Adrenal gland (tissue), 12 donors: ENCODE measurements around the gene SGK2. TPM values are rescaled to one million over a fixed set of nuclear protein-coding genes. Genes with fewer than 3 reads are reported as not detected.

Source experiments
- DNase-seq, 7 donors: peaks; one replicate each; pipeline ENCODE4 v3.0.0-alpha.2; 2019 to 2020
- H3K27ac ChIP-seq, 5 donors: fragments of 200-600 bp; sonication (generic) in 4 of 5; 1 replicate in 3 of 5; 2 replicates in 2 of 5; pipeline versions ENCODE4 v1.5.1 to v1.8.0; 2016 to 2020; ENCODE audit warnings: mild to moderate bottlenecking in 1 of 5
- H3K27me3 ChIP-seq: fragments of 200-600 bp; 2 replicates; pipeline ENCODE4 v1.8.0; 2021
- H3K36me3 ChIP-seq, 2 donors: fragments of 200-600 bp; replicated peaks in 1 of 2; 1 replicate in 1 of 2; 2 replicates in 1 of 2; pipeline versions ENCODE4 v1.5.1 to v1.8.0; 2018 to 2022
- H3K4me1 ChIP-seq, 2 donors: fragments of 200-600 bp; replicated peaks in 1 of 2; 1 replicate in 1 of 2; 2 replicates in 1 of 2; pipeline versions ENCODE4 v1.5.1 to v1.8.0; 2018 to 2021
- H3K4me3 ChIP-seq, 4 donors: fragments of 200-600 bp; sonication (generic) in 3 of 4; one replicate each; pipeline ENCODE4 v1.5.1; 2016 to 2018
- H3K9me3 ChIP-seq, 3 donors: fragments of 200-600 bp; sonication (generic) in 1 of 3; replicated peaks in 1 of 3; 1 replicate in 2 of 3; 2 replicates in 1 of 3; pipeline versions ENCODE4 v1.5.1 to v1.8.0; 2016 to 2021
- POLR2A ChIP-seq, 2 donors: fragments of 450-650 bp; IDR thresholded peaks; one replicate each; pipeline ENCODE4 v1.6.1; 2017; ENCODE audit warnings: antibody characterized with exemption in 2 of 2, mild to moderate bottlenecking in 2 of 2, moderate library complexity in 1 of 2
- WGBS, 4 donors: extraction: QIAGEN DNeasy Blood & Tissue Kit in 2 of 4; methylation state at CpG; one replicate each; pipeline versions ENCODE4 v1.1.5 to v1.1.7; 2013 to 2017; 5-methylcytosine and 5-hydroxymethylcytosine counted together
- intact Hi-C, 2 donors: fragments of 100-400 bp; cut with DNase I; formaldehyde crosslinking; loops; one replicate each; pipeline versions ENCODE4 v1.14.1 to v1.15.0; 2022 to 2023
- polyA plus RNA-seq, 3 donors: library from polyadenylated mRNA; stranded (reverse); fragments of 200-250 nt in 2 of 3; fragments of 350-450 nt in 1 of 3; fragmentation: Illumina TruSeq in 1 of 3; extraction: RNeasy Lipid Tissue Mini Kit (QIAGEN cat#74804) in 1 of 3; gene quantifications; one replicate each; pipeline ENCODE4 v1.2.3, GENCODE V29; 2013 to 2014
- total RNA-seq, 9 donors: library from RNA; depleted of rRNA in 4 of 9; stranded (reverse); fragments of >200 nt in 4 of 9; fragments of 120-200 nt in 1 of 9; fragmentation: NEBNext Ultra II Directional in 1 of 9; extraction: Animal tissue kit (Norgen Biotek cat#: 25700) in 1 of 9; gene quantifications; one replicate each; pipeline versions ENCODE4 v1.1.0 to v1.2.4, GENCODE V29; 2013 to 2023
- TF ChIP-seq, protein P1 (sequence below), 6 experiments: fragments of 450-650 bp in 4 of 6; fragments of 200-600 bp in 2 of 6; sonication (generic) in 1 of 6; IDR thresholded peaks; 1 replicate in 5 of 6; 2 replicates in 1 of 6; pipeline versions ENCODE4 v1.5.1 to v1.8.0; 2016 to 2021; ENCODE audit warnings: antibody characterized with exemption in 6 of 6, mild to moderate bottlenecking in 2 of 6, moderate library complexity in 1 of 6
- donor health status: healthy with polysubstance abuse.
- donor health status: Bipolar disorder and iron deficiency.
- donor health status: DM: yes; HTN: yes; CAD: no.
- donor health status: DM: no; HTN: no; CAD: no.
- donor health status: DM: no; HTN: no; CAD: no.
- donor health status: DM: yes; HTN: yes; CAD: no.

Gene SGK2
- total and polyA plus RNA-seq, 12 donors: 0.38 to 4.9 (median 1.3) TPM; not detected in 2

DNA sequence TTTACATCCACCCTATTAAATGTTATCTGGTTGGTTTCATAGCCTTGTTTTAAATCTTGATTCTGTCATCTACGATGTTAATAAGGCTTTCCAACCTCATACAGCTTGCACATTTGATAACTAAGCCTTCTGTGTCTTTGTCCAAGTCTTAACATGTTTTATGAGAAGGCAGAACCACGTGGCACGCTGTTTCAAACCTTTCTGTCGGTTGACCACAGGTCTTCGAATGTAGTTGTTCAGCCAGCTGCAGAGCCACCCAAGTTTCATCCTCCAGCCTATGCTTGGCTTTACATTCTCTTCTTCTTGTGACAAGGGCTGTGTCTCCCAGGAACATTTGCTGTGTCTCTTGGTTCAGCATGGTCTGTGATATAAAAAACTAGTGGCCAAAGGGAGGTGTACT, 15.7 kb upstream of the SGK2 start:
- intact Hi-C loops: no loop called here
- Histone ChIP-seq H3K4me3 (no peak overlapping the region), H3K27ac (no peak overlapping the region), H3K9me3 (no peaks in the 10 kb centered on the region), H3K4me1 (no peaks in the 10 kb centered on the region), H3K36me3 (no peaks in the 10 kb centered on the region), H3K27me3 (no peaks in the 10 kb centered on the region)
- no peak for DNase-seq
- 85 to 93% (median 91%) methylated on average over 5 of the region's 5 CpGs for WGBS, 4 donors
- no peak for TF ChIP-seq POLR2A (IDR thresholded peaks at IDR 0.05)
- TF ChIP-seq, protein P1, sequence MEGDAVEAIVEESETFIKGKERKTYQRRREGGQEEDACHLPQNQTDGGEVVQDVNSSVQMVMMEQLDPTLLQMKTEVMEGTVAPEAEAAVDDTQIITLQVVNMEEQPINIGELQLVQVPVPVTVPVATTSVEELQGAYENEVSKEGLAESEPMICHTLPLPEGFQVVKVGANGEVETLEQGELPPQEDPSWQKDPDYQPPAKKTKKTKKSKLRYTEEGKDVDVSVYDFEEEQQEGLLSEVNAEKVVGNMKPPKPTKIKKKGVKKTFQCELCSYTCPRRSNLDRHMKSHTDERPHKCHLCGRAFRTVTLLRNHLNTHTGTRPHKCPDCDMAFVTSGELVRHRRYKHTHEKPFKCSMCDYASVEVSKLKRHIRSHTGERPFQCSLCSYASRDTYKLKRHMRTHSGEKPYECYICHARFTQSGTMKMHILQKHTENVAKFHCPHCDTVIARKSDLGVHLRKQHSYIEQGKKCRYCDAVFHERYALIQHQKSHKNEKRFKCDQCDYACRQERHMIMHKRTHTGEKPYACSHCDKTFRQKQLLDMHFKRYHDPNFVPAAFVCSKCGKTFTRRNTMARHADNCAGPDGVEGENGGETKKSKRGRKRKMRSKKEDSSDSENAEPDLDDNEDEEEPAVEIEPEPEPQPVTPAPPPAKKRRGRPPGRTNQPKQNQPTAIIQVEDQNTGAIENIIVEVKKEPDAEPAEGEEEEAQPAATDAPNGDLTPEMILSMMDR (IDR thresholded peaks at IDR 0.05): no peak

DNA sequence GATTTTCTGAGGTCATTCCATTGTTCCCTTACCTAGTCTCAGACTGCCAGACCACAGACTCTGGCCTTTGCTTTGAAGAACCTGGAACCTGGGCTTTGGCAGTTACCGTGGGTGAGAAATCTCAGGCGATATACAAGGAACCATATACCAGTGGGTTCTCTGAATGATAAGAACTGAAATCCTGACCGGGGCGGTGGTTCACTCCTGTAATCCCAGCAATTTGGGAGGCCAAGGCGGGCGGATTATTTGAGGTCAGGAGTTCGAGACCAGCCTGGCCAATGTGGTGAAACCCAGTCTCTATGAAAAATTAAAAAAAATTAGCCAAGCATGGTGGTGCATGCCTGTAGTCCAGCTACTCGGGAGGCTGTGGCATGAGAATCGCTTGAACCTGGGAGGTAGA, 14.3 kb upstream of the SGK2 start:
- H3K4me3 ChIP-seq: no peak overlapping the region
- no peak for DNase-seq
- TF ChIP-seq, protein P1 (IDR thresholded peaks at IDR 0.05): no peak
- TF ChIP-seq POLR2A (IDR thresholded peaks at IDR 0.05): no peak
- WGBS, 4 donors: 88 to 95% (median 91%) methylated on average over 9 of the region's 9 CpGs
- H3K27ac ChIP-seq: no peak overlapping the region
- no peaks in the 10 kb centered on the region for H3K27me3 ChIP-seq
- intact Hi-C loops: no loop called here
- H3K4me1 ChIP-seq: no peaks in the 10 kb centered on the region
- H3K36me3 ChIP-seq: no peaks in the 10 kb centered on the region
- H3K9me3 ChIP-seq: no peaks in the 10 kb centered on the region

DNA sequence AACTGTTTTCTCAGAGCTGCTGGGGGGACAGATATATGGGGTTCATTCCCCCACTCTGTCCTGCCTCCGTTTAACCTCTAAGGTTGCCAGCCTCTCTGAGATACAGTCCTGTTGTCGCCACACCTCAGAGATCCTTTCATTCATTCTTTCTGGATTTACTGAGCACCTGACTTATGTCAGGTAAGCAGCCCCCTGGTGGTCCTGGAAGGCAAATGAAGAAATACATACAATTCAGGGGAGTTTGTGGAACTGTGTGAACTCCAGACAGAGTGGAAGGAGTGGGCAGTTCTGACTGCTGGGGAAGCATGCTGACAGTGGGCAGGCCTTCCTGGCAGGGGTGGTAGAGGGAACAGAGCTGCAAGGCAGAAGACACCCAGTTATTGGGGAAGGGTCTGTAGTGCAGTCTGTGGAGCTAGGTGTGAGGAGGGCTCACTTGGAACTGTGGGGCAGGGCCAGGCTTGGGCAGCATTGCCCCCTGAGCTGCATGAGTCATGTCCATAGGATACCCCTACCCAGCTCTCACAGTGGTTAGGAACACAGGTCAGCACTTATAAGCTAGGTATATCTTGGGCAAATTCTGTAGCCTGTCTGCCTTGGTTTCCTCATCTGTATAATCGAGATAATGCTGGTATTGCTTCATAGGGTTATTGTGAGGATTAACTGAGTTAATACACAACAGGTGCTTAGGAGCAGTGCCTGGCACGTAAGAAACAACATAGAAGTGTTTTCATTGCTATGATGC, 12.8 kb upstream of the SGK2 start:
- Histone ChIP-seq H3K36me3 (no peaks in the 10 kb centered on the region), H3K4me1 (no peaks in the 10 kb centered on the region), H3K27ac (no peak overlapping the region), H3K27me3 (no peaks in the 10 kb centered on the region), H3K9me3 (no peaks in the 10 kb centered on the region), H3K4me3 (no peak overlapping the region)
- intact Hi-C loops: no loop called here
- TF ChIP-seq POLR2A (IDR thresholded peaks at IDR 0.05): no peak
- no peak for DNase-seq
- 87 to 92% (median 88%) methylated on average over 3 to 4 of the region's 4 CpGs for whole genome bisulfite sequencing, 4 donors

DNA sequence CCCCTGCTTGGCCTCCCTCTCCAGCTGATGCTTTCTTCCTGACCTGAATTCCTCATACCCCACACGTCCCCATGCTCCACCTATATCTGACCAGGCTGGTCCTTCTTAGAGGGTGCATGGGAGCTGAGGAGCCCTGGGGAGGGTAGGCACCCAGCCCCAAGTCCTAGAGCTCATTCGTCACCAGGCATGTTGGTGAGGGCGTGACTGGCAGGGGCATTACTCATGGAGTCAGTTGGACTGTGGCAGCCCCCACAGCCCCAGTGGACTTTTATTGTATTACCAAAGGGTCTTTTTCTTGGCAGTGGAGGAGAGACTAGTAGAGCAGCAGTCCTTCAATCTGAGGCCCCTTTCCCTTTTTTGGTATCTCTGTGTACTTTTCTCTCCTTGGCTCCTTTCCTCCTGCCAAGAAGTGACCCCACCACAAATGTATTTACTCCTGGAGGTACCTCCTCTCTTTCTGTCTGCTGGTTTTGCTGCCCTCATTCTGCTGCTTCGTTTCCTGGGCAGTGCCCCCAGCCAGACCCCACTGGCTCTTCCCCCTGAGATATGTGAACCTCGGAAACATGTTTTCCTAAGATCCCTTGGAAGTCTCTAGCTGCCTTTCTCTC, 10.4 kb upstream of the SGK2 start:
- H3K4me3 ChIP-seq: no peak overlapping the region
- TF ChIP-seq POLR2A (IDR thresholded peaks at IDR 0.05): no peak
- TF ChIP-seq, protein P1 (IDR thresholded peaks at IDR 0.05): no peak
- H3K4me1 ChIP-seq: no peaks in the 10 kb centered on the region
- H3K27ac ChIP-seq: no peak overlapping the region
- no peaks in the 10 kb centered on the region for H3K9me3 ChIP-seq
- intact Hi-C loops: no loop called here
- no peaks in the 10 kb centered on the region for H3K36me3 ChIP-seq
- H3K27me3 ChIP-seq: no peaks in the 10 kb centered on the region
- WGBS, 4 donors: 68 to 77% (median 71%) methylated on average over 3 to 5 of the region's 5 CpGs
- DNase-seq: no peak
